Central memory CD8-positive, alpha-beta T cell (primary cell): Measurements from ENCODE around the gene MED13L.

Experiments
- ATAC-seq: fragments of 150-1000 bp; cut with Tn5 transposase; replicated peaks from 2 replicates; pipeline ENCODE4 v1.10.0; 2022; ENCODE audit warnings: mild to moderate bottlenecking, moderate FRiP score, moderate number of reproducible peaks; ENCODE audit not compliant: poor library complexity, severe bottlenecking; ENCODE audit errors: extremely low read depth
- DNase-seq, 2 donors: peaks; one replicate each; pipeline ENCODE4 v3.0.0; 2021; ENCODE audit warnings: low spot score in 2 of 2
- H3K27ac Mint-ChIP-seq: one replicate; pipeline ENCODE4 v1.8.0; 2022; ENCODE audit warnings: low read depth, mild to moderate bottlenecking, moderate library complexity, mixed read lengths
- H3K27me3 Mint-ChIP-seq: one replicate; pipeline ENCODE4 v1.8.0; 2022; ENCODE audit warnings: mixed read lengths
- H3K36me3 Mint-ChIP-seq: one replicate; pipeline ENCODE4 v1.8.0; 2022; ENCODE audit warnings: mild to moderate bottlenecking, moderate library complexity, mixed read lengths; ENCODE audit not compliant: insufficient read depth
- H3K4me1 Mint-ChIP-seq: one replicate; pipeline ENCODE4 v1.8.0; 2022; ENCODE audit warnings: mixed read lengths
- H3K4me3 Mint-ChIP-seq: one replicate; pipeline ENCODE4 v1.8.0; 2022; ENCODE audit warnings: mild to moderate bottlenecking, moderate library complexity, mixed read lengths
- H3K9me3 Mint-ChIP-seq: one replicate; pipeline ENCODE4 v1.8.0; 2022; ENCODE audit warnings: mixed read lengths

The MED13L gene

DNA sequence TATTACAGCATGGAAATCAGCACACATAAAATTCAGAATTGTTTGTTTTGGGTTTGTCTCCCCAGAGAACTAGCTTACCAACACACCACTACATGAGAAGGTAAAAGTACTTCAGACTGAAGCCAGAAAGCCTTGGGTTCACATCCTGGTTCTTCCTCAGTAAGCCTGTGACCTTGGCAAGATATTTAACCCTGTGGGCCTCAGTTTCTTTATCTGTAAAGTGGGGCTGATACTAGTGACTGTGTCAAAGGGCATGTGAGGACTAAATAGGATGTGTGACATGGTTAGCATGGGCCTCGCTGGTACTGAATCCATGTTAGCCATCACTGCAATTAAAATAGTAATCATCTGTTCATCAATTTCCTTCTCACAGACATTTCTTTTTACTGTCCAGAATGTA, 366.1 kb downstream of the MED13L start:
- no peaks in the 10 kb centered on the region for H3K9me3 Mint-ChIP-seq
- H3K27me3 Mint-ChIP-seq = peaks cover 55% of the 10 kb centered on the region

DNA sequence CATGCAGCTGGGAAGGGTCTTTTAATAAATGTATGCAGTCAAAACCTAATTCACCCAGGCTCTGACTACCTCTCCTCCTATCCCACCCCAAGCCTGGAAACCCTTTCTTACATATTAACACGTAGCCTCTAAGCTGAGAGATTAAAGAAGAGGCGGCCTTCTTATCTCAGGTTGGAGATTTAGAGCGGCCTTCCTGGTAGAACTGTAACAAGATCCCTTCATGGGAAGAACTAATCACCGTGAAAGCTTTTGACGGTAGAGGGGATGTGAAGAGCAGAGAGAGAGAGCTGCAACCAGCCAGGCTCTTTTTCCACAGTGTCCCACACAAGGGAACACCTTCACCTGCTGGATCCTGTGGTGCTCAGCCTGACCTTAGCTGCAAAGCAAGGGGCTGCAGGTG, 367.4 kb downstream of the MED13L start:
- H3K9me3 Mint-ChIP-seq = no peaks in the 10 kb centered on the region
- H3K27me3 Mint-ChIP-seq = peaks cover 60% of the 10 kb centered on the region
- no peaks in the 10 kb centered on the region for H3K4me1 Mint-ChIP-seq
- DNase-seq = no peak
- ATAC-seq = no peak
- no peak overlapping the region for H3K27ac Mint-ChIP-seq
- H3K36me3 Mint-ChIP-seq = peaks cover 1% of the 10 kb centered on the region
- H3K4me3 Mint-ChIP-seq = no peak overlapping the region

More for the DNA sequence above, 366.1 kb downstream of the MED13L start:
- DNase-seq (no peak), ATAC-seq (no peak)
- no peak overlapping the region for H3K4me3 Mint-ChIP-seq
- H3K36me3 Mint-ChIP-seq = peaks cover under 1% of the 10 kb centered on the region
- no peak overlapping the region for H3K27ac Mint-ChIP-seq
- H3K4me1 Mint-ChIP-seq = no peaks in the 10 kb centered on the region
